Measurements from ENCODE around the gene C11orf97. TPM values are rescaled to one million over a fixed set of nuclear protein-coding genes. Genes with fewer than 3 reads are reported as not detected.

Gene C11orf97
- total and polyA plus RNA-seq, 2 donors (not counting 1 experiment from before 2014, with no cell fraction given), result not detected

GRCh38 chr11:94557421-94557820 lies 45.2 kb downstream of the C11orf97 start:
- no peaks in the 10 kb centered on the region for H3K79me2 ChIP-seq (ENCODE audit: control insufficient read depth, insufficient read depth, low read length)
- H3K9me3 Mint-ChIP-seq (ENCODE audit: insufficient read depth), result no peaks in the 10 kb centered on the region
- H3K27me3 ChIP-seq (replicated peaks in 1 of 4; ENCODE audit: control extremely low read depth in 1 of 4, control insufficient read depth in 3 of 4, insufficient read depth in 4 of 4, low read length in 3 of 4), result no peaks in the 10 kb centered on the region
- no peak overlapping the region for H2AFZ ChIP-seq (ENCODE audit: insufficient read depth, low read depth, low read length, poor library complexity, severe bottlenecking)
- no peak overlapping the region for H3K27ac Mint-ChIP-seq
- POLR2A ChIA-PET, result no interaction called here
- H3K9ac ChIP-seq (ENCODE audit: low read length), result no peak overlapping the region
- intact Hi-C loops (cut with micrococcal nuclease), result no loop called here
- TF ChIP-seq EZH2 (IDR thresholded peaks at IDR 0.05; ENCODE audit: borderline replicate concordance, insufficient read depth, low read depth, low read length, poor library complexity, severe bottlenecking), result no peak
- TF ChIP-seq CTCF (IDR thresholded peaks at IDR 0.05), result no peak
- no peak overlapping the region for H3K4me3 Mint-ChIP-seq
- H3K27me3 Mint-ChIP-seq, result peaks cover 3% of the 10 kb centered on the region
- no peak for ATAC-seq (ENCODE audit: low read depth)
- H3K4me1 Mint-ChIP-seq, result peaks cover 3% of the 10 kb centered on the region
- H4K20me1 ChIP-seq (ENCODE audit: control insufficient read depth, insufficient read depth, low read length, poor library complexity, severe bottlenecking), result no peaks in the 10 kb centered on the region
- DNase-seq, result no peak
- H3K4me3 ChIP-seq (ENCODE audit: control extremely low read depth in 1 of 5, extremely low read depth in 1 of 5, insufficient read depth in 1 of 5, low read depth in 2 of 5, low read length in 4 of 5), result no peak overlapping the region
- CTCF ChIA-PET, result no interaction called here
- no peak overlapping the region for H3K4me2 ChIP-seq (replicated peaks; ENCODE audit: low read depth, low read length, poor library complexity, severe bottlenecking)
- H3K4me1 ChIP-seq (ENCODE audit: control insufficient read depth in 2 of 2, insufficient read depth in 2 of 2, low read length in 2 of 2), result peaks cover 0 to 5% of the 10 kb centered on the region in 2 donors
- no peak overlapping the region for H3K27ac ChIP-seq (ENCODE audit: low read length in 2 of 2)
- no peaks in the 10 kb centered on the region for H3K36me3 ChIP-seq (replicated peaks in 1 of 2; ENCODE audit: control extremely low read depth in 1 of 2, control insufficient read depth in 1 of 2, extremely low read depth in 1 of 2, insufficient read depth in 2 of 2, low read length in 1 of 2)
- no peaks in the 10 kb centered on the region for H3K9me3 ChIP-seq (ENCODE audit: control extremely low read depth in 1 of 3, control insufficient read depth in 2 of 3, insufficient read depth in 1 of 3, low read length in 2 of 3)

DNA sequence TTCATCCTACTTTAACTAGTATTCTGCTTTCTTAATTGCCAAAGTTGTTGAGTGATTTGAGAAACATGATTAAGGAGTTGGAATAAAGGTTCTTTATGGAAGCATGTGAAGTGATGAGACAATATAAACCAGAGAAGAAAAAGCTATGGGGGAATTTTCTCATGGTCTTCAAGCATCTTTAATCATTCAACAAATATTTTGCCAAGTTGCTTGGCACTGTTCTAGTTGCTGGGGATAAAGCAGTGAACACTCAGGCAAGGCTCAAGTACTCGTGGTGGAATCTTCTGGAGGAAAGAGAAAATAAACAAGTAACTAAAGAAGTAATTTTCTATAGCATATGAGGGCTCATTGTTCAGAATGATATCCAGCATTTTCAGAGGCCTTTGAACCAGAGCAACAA lies 45.7 kb downstream of the C11orf97 start:
- Histone ChIP-seq H3K4me1 (ENCODE audit: control insufficient read depth in 2 of 2, insufficient read depth in 2 of 2, low read length in 2 of 2) (peaks cover 0 to 5% of the 10 kb centered on the region in 2 donors), H3K36me3 (replicated peaks in 1 of 2; ENCODE audit: control extremely low read depth in 1 of 2, control insufficient read depth in 1 of 2, extremely low read depth in 1 of 2, insufficient read depth in 2 of 2, low read length in 1 of 2) (no peaks in the 10 kb centered on the region), H3K9ac (ENCODE audit: low read length) (no peak overlapping the region), H4K20me1 (ENCODE audit: control insufficient read depth, insufficient read depth, low read length, poor library complexity, severe bottlenecking) (no peaks in the 10 kb centered on the region), H2AFZ (ENCODE audit: insufficient read depth, low read depth, low read length, poor library complexity, severe bottlenecking) (no peak overlapping the region), H3K4me3 (ENCODE audit: control extremely low read depth in 1 of 5, extremely low read depth in 1 of 5, insufficient read depth in 1 of 5, low read depth in 2 of 5, low read length in 4 of 5) (no peak overlapping the region), H3K4me2 (replicated peaks; ENCODE audit: low read depth, low read length, poor library complexity, severe bottlenecking) (no peak overlapping the region), H3K27ac (ENCODE audit: low read length in 2 of 2) (no peak overlapping the region), H3K27me3 (replicated peaks in 1 of 4; ENCODE audit: control extremely low read depth in 1 of 4, control insufficient read depth in 3 of 4, insufficient read depth in 4 of 4, low read length in 3 of 4) (no peaks in the 10 kb centered on the region), H3K79me2 (ENCODE audit: control insufficient read depth, insufficient read depth, low read length) (no peaks in the 10 kb centered on the region), H3K9me3 (ENCODE audit: control extremely low read depth in 1 of 3, control insufficient read depth in 2 of 3, insufficient read depth in 1 of 3, low read length in 2 of 3) (no peaks in the 10 kb centered on the region)
- Mint-ChIP-seq H3K4me1 (peaks cover 3% of the 10 kb centered on the region), H3K27ac (no peak overlapping the region), H3K27me3 (peaks cover 3% of the 10 kb centered on the region), H3K9me3 (ENCODE audit: insufficient read depth) (no peaks in the 10 kb centered on the region), H3K4me3 (no peak overlapping the region)
- intact Hi-C loops (cut with micrococcal nuclease), result no loop called here
- TF ChIP-seq CTCF (IDR thresholded peaks at IDR 0.05) (no peak), EZH2 (IDR thresholded peaks at IDR 0.05; ENCODE audit: borderline replicate concordance, insufficient read depth, low read depth, low read length, poor library complexity, severe bottlenecking) (no peak)
- ATAC-seq (ENCODE audit: low read depth), result no peak
- no CpG with 5 or more reads among the region's 1 CpG for WGBS (ENCODE audit: insufficient coverage)
- no peak for DNase-seq
- ChIA-PET CTCF (no interaction called here), POLR2A (no interaction called here)
